GM23248 (cell line): ENCODE results near the gene SPTB.

Experiments used
- EZH2 ChIP-seq: fragments of 200-600 bp; sonication (generic); IDR thresholded peaks from 2 replicates; pipeline ENCODE4 v1.6.1; 2018; ENCODE audit warnings: antibody characterized with exemption, mild to moderate bottlenecking; ENCODE audit not compliant: insufficient read depth, poor library complexity, severe bottlenecking
- EZH2phosphoT487 ChIP-seq: fragments of 200-600 bp; sonication (generic); IDR thresholded peaks from 2 replicates; pipeline ENCODE4 v1.6.1; 2018; ENCODE audit warnings: antibody characterized with exemption, moderate library complexity, mild to moderate bottlenecking, low read depth; ENCODE audit not compliant: insufficient read depth

DNA sequence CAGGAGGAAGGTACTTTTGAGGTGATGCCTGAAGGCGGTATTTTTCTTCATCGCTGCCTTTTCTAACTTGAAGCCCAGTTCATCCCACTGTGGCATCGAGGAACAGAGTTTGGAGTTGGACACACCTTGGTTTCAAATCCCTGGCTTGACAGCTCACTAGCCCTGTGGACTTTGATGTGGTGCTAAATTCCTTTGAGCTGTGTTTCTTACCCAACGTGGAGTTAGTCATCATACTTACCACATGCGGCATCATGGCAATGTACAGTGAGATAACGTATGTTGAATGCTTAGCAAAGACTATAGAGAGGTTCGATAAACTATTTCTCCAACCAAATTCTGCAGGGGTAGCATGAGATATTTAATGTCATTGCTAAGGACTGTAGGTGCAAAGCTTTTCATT, 172.0 kb downstream of the SPTB start:
- TF ChIP-seq EZH2 (no peak), EZH2phosphoT487 (peak; percentile 63; the same call in 1 of the 2 replicates)
